GM12878 (cell line): ENCODE measurements around the gene RAC2. TPM values are rescaled to one million over a fixed set of nuclear protein-coding genes. Genes with fewer than 3 reads are reported as not detected.

ENCODE experiments used
- E2F4 ChIP-seq: IDR thresholded peaks from 2 replicates; pipeline ENCODE4 v1.6.1; 2012; ENCODE audit warnings: low read depth, low read length, improper control_type of control experiment
- FOXM1 ChIP-seq: IDR thresholded peaks from 2 replicates; pipeline ENCODE4 v1.6.1; 2012; ENCODE audit warnings: low read depth, mild to moderate bottlenecking, inconsistent platforms, low read length, moderate library complexity
- HDAC6 ChIP-seq: fragments of 200-600 bp; sonication (generic); IDR thresholded peaks from one replicate; pipeline ENCODE4 v1.8.0; 2017; ENCODE audit warnings: antibody characterized with exemption; ENCODE audit not compliant: unreplicated experiment
- HSF1 ChIP-seq: fragments of 150-350 bp; IDR thresholded peaks from 2 replicates; pipeline ENCODE4 v1.6.1; 2014; ENCODE audit warnings: mild to moderate bottlenecking, low read depth, low read length
- IRF3 ChIP-seq: fragments of 450-650 bp; IDR thresholded peaks from 2 replicates; pipeline ENCODE4 v1.6.1; 2014; ENCODE audit warnings: mild to moderate bottlenecking
- IRF4 ChIP-seq: IDR thresholded peaks from 2 replicates; pipeline ENCODE4 v1.6.1; 2011; ENCODE audit warnings: low read depth, low read length
- KLF5 ChIP-seq: fragments of 450-650 bp; IDR thresholded peaks from 2 replicates; pipeline ENCODE4 v1.6.1; 2014; ENCODE audit warnings: mild to moderate bottlenecking; ENCODE audit not compliant: partially characterized antibody
- NFYB ChIP-seq: IDR thresholded peaks from 2 replicates; pipeline ENCODE4 v1.6.1; 2011; ENCODE audit warnings: low read depth, mild to moderate bottlenecking, low read length, improper control_type of control experiment, moderate library complexity; ENCODE audit not compliant: insufficient read depth
- RAD21 ChIP-seq: IDR thresholded peaks from 2 replicates; pipeline ENCODE4 v1.6.1; 2011; ENCODE audit warnings: mild to moderate bottlenecking, low read depth, low read length, moderate library complexity; ENCODE audit not compliant: insufficient read depth
- RELB ChIP-seq: fragments of 450-650 bp; IDR thresholded peaks from 2 replicates; pipeline ENCODE4 v1.6.1; 2017; ENCODE audit warnings: low read depth, mild to moderate bottlenecking, moderate library complexity
- REST ChIP-seq: IDR thresholded peaks from 2 replicates; pipeline ENCODE4 v1.6.1; 2012; ENCODE audit warnings: mild to moderate bottlenecking, low read depth, low read length
- RFX5 ChIP-seq: IDR thresholded peaks from 2 replicates; pipeline ENCODE4 v1.6.1; 2011; ENCODE audit warnings: low read depth, low read length, improper control_type of control experiment
- SIX5 ChIP-seq: IDR thresholded peaks from 2 replicates; pipeline ENCODE4 v1.6.1; 2011; ENCODE audit warnings: mild to moderate bottlenecking, low read depth, low read length, moderate library complexity; ENCODE audit not compliant: severe bottlenecking
- SP1 ChIP-seq: IDR thresholded peaks from one replicate; pipeline ENCODE4 v1.6.1; 2011; ENCODE audit warnings: low read depth, low read length
- TCF12 ChIP-seq: IDR thresholded peaks from 2 replicates; pipeline ENCODE4 v1.6.1; 2011; ENCODE audit warnings: low read depth, mild to moderate bottlenecking, low read length
- YBX1 ChIP-seq: fragments of 450-650 bp; IDR thresholded peaks from 2 replicates; pipeline ENCODE4 v1.6.1; 2016; ENCODE audit warnings: antibody characterized with exemption
- ZNF687 ChIP-seq: fragments of 450-650 bp; IDR thresholded peaks from 2 replicates; pipeline ENCODE4 v1.6.1; 2017; ENCODE audit warnings: mild to moderate bottlenecking, moderate library complexity
- ZZZ3 ChIP-seq: IDR thresholded peaks from 2 replicates; pipeline ENCODE4 v1.6.1; 2011; ENCODE audit warnings: low read depth; ENCODE audit not compliant: control insufficient read depth, insufficient read length
- polyA plus RNA-seq, 11 experiments: library from polyadenylated mRNA; depleted of rRNA in 4 of 11; unstranded in 6 of 11; stranded (reverse) in 5 of 11; fragments of >200 nt; fragmentation: Nextera tagmentation in 4 of 11; fragmentation: Illumina TruSeq in 1 of 11; extraction: Ambion mirVana in 4 of 11; extraction: Trizol in 1 of 11; gene quantifications; 1 replicate in 1 of 11; 2 replicates in 10 of 11; pipeline versions ENCODE4 v1.2.1 to v1.2.3, GENCODE V29; 2011 to 2016; ENCODE audit warnings: inconsistent platforms in 2 of 11, missing spikeins in 2 of 11, low read depth in 1 of 11
- total RNA-seq, 4 experiments: library from RNA; depleted of rRNA in 3 of 4; stranded (reverse); fragments of >200 nt in 3 of 4; fragmentation: Illumina TruSeq in 1 of 4; extraction: Trizol in 1 of 4; gene quantifications; 2 replicates each; pipeline versions ENCODE4 v1.2.1 to v1.2.3, GENCODE V29; 2013 to 2021

The RAC2 gene
- total and polyA plus RNA-seq, 10 of the 15 experiments (the other 5 are each of a cell fraction or from before 2014, with no cell fraction given) = 102 to 386 (median 304) TPM

- TF ChIP-seq IRF3 = no peak
- no peak for TF ChIP-seq HSF1
- TF ChIP-seq HDAC6 = no peak
- TF ChIP-seq NFYB = no peak
- peak; percentile 77 for TF ChIP-seq ZNF687
- TF ChIP-seq TCF12 = peak; percentile 89
- TF ChIP-seq RFX5 = no peak
- TF ChIP-seq IRF4 = peak; percentile 79
- TF ChIP-seq ZZZ3 = no peak
- no peak for TF ChIP-seq KLF5
- TF ChIP-seq SIX5 = no peak
- peak; percentile 89 for TF ChIP-seq RELB
- no peak for TF ChIP-seq SP1
- no peak for TF ChIP-seq YBX1
- TF ChIP-seq FOXM1 = no peak
- no peak for TF ChIP-seq E2F4
- TF ChIP-seq RAD21 = no peak
- no peak for TF ChIP-seq REST
Observed at GRCh38 chr22:37274380-37274862, 30.4 kb upstream of the RAC2 start (continued).
